Stimulated activated CD4-positive, alpha-beta T cell treated with anti-CD3 and anti-CD28 coated beads, Interleukin-2, amount 100 ng/mL, for 4 hours (primary cell): ENCODE results near the gene RASGRF2.

ENCODE experiments used
- DNase-seq: peaks from one replicate; pipeline ENCODE4 v3.0.0-alpha.2; 2020; ENCODE audit warnings: low read depth

Gene RASGRF2

GRCh38 chr5:80955082-80955590 lies 5.0 kb upstream of the RASGRF2 start:
- DNase-seq: no peak

GRCh38 chr5:80956272-80956671 lies 3.9 kb upstream of the RASGRF2 start:
- DNase-seq: no peak

GRCh38 chr5:80957031-80957761 lies 3.0 kb upstream of the RASGRF2 start:
- DNase-seq: no peak

- DNase-seq: no peak
Measured at GRCh38 chr5:80958616-80959015, 1.5 kb upstream of the RASGRF2 start.

GRCh38 chr5:80959138-80959537 lies 1.0 kb upstream of the RASGRF2 start:
- no peak for DNase-seq

GRCh38 chr5:80960531-80961375 lies 590 bp downstream of the RASGRF2 start:
- peak; percentile 25 for DNase-seq

GRCh38 chr5:80961376-80962281 lies 1.5 kb downstream of the RASGRF2 start:
- DNase-seq: peak; percentile 33

GRCh38 chr5:80962630-80963520 lies 2.7 kb downstream of the RASGRF2 start:
- no peak for DNase-seq

- DNase-seq: no peak
Measured at GRCh38 chr5:80963521-80963895, 3.3 kb downstream of the RASGRF2 start.

- DNase-seq: no peak
Measured at GRCh38 chr5:80963966-80964481, 3.9 kb downstream of the RASGRF2 start.

GRCh38 chr5:80964491-80964890 lies 4.3 kb downstream of the RASGRF2 start:
- DNase-seq: no peak

GRCh38 chr5:80964919-80965318 lies 4.8 kb downstream of the RASGRF2 start:
- no peak for DNase-seq

- DNase-seq: no peak
Measured at GRCh38 chr5:80967500-80968181, 7.5 kb downstream of the RASGRF2 start.

GRCh38 chr5:80973027-80973426 lies 12.9 kb downstream of the RASGRF2 start:
- no peak for DNase-seq

GRCh38 chr5:80975065-80975464 lies 14.9 kb downstream of the RASGRF2 start:
- no peak for DNase-seq

GRCh38 chr5:80976985-80977384 lies 16.8 kb downstream of the RASGRF2 start:
- no peak for DNase-seq

GRCh38 chr5:80977764-80978163 lies 17.6 kb downstream of the RASGRF2 start:
- no peak for DNase-seq

- no peak for DNase-seq
Measured at GRCh38 chr5:80978772-80979317, 18.7 kb downstream of the RASGRF2 start.

- DNase-seq: no peak
Measured at GRCh38 chr5:80982093-80982492, 21.9 kb downstream of the RASGRF2 start.
